CD4-positive, CD25-positive, alpha-beta regulatory T cell (primary cell): Measurements from ENCODE around the gene YWHAG. TPM values are rescaled to one million over a fixed set of nuclear protein-coding genes. Genes with fewer than 3 reads are reported as not detected.

ENCODE experiments used
- ATAC-seq, 2 donors: fragments of 150-1000 bp; cut with Tn5 transposase; one replicate each; pipeline ENCODE4 v1.10.0; 2021; ENCODE audit warnings: low read depth in 2 of 2, moderate number of reproducible peaks in 2 of 2, moderate library complexity in 1 of 2
- DNase-seq, 3 donors: peaks; one replicate each; pipeline versions ENCODE4 v3.0.0 to v3.0.0-alpha.2; 2012 to 2022; ENCODE audit warnings: mixed read lengths in 1 of 3
- H3K27ac ChIP-seq: one replicate; pipeline ENCODE4 v1.7.0; 2013; ENCODE audit warnings: mild to moderate bottlenecking, low read length; ENCODE audit not compliant: insufficient read depth, poor library complexity, severe bottlenecking
- H3K27me3 ChIP-seq: one replicate; pipeline ENCODE4 v1.7.0; 2013; ENCODE audit warnings: low read length; ENCODE audit not compliant: control insufficient read depth, insufficient read depth
- H3K36me3 ChIP-seq: one replicate; pipeline ENCODE4 v1.7.0; 2013; ENCODE audit warnings: mild to moderate bottlenecking, low read length, moderate library complexity; ENCODE audit not compliant: control insufficient read depth, insufficient read depth
- H3K4me1 ChIP-seq: 2 replicates; pipeline ENCODE4 v1.7.0; 2013; ENCODE audit warnings: mild to moderate bottlenecking, low read length; ENCODE audit not compliant: insufficient read depth, control insufficient read depth, poor library complexity, severe bottlenecking
- H3K4me3 ChIP-seq: one replicate; pipeline ENCODE4 v1.7.0; 2013; ENCODE audit warnings: low read depth, mild to moderate bottlenecking, low read length, moderate library complexity
- H3K9me3 ChIP-seq, 2 experiments: 1 replicate in 1 of 2; 2 replicates in 1 of 2; pipeline ENCODE4 v1.7.0; 2013; ENCODE audit warnings: low read length in 2 of 2, mild to moderate bottlenecking in 1 of 2, moderate library complexity in 1 of 2; ENCODE audit not compliant: control insufficient read depth in 2 of 2
- H3K27ac Mint-ChIP-seq, 3 donors: one replicate each; pipeline ENCODE4 v1.8.0; 2020 to 2022; ENCODE audit warnings: mild to moderate bottlenecking in 3 of 3, mixed read lengths in 3 of 3, moderate library complexity in 2 of 3
- H3K27me3 Mint-ChIP-seq: one replicate; pipeline ENCODE4 v1.8.0; 2022; ENCODE audit warnings: mild to moderate bottlenecking, mixed read lengths
- H3K36me3 Mint-ChIP-seq: one replicate; pipeline ENCODE4 v1.8.0; 2020; ENCODE audit warnings: mixed read lengths
- H3K4me1 Mint-ChIP-seq, 4 donors: one replicate each; pipeline ENCODE4 v1.8.0; 2020 to 2022; ENCODE audit warnings: mixed read lengths in 4 of 4, mild to moderate bottlenecking in 1 of 4
- H3K4me3 Mint-ChIP-seq, 4 donors: one replicate each; pipeline ENCODE4 v1.8.0; 2020 to 2022; ENCODE audit warnings: mild to moderate bottlenecking in 4 of 4, mixed read lengths in 4 of 4, moderate library complexity in 3 of 4
- H3K9me3 Mint-ChIP-seq, 7 donors: one replicate each; pipeline ENCODE4 v1.8.0; 2020 to 2022; ENCODE audit warnings: mixed read lengths in 7 of 7, mild to moderate bottlenecking in 3 of 7, moderate library complexity in 2 of 7
- polyA plus RNA-seq, 4 donors: library from polyadenylated mRNA; unstranded; fragments of 300-500 nt; fragmentation: Illumina TruSeq; gene quantifications; one replicate each; pipeline ENCODE4 v1.2.3, GENCODE V29; 2021
- total RNA-seq: library from RNA; stranded (reverse); gene quantifications from one replicate; pipeline ENCODE4 v1.2.3, GENCODE V29; 2022

Gene YWHAG
- total and polyA plus RNA-seq, 5 donors from 2014 or later: 1.7 to 36.6 (median 2.2) TPM

- H3K27me3 Mint-ChIP-seq: peaks cover 58% of the 10 kb centered on the region
- peak overlapping the region in 1 of 3 donors; percentile 94 for H3K27ac Mint-ChIP-seq
- ATAC-seq (peak; percentile 40 to 45), DNase-seq (no peak)
- H3K9me3 ChIP-seq: no peaks in the 10 kb centered on the region
- peaks cover 0 to 16% (median 8%) of the 10 kb centered on the region in 4 donors for H3K4me1 Mint-ChIP-seq
- H3K27ac ChIP-seq: no peak overlapping the region
- H3K9me3 Mint-ChIP-seq: peaks cover 0 to 1% (median 0%) of the 10 kb centered on the region in 7 donors
- no peaks in the 10 kb centered on the region for H3K36me3 Mint-ChIP-seq
- no peak overlapping the region for H3K4me3 ChIP-seq
- H3K4me3 Mint-ChIP-seq: peak overlapping the region in 3 of 4 donors; percentile 70 to 89 (median 73)
- H3K36me3 ChIP-seq: no peaks in the 10 kb centered on the region
- H3K4me1 ChIP-seq: peaks cover 22% of the 10 kb centered on the region
- peaks cover 12% of the 10 kb centered on the region for H3K27me3 ChIP-seq
Measured at GRCh38 chr7:76281006-76281705, 77.6 kb downstream of the YWHAG start.

- H3K4me1 ChIP-seq: peaks cover 22% of the 10 kb centered on the region
- Mint-ChIP-seq H3K4me3 (peak overlapping the region in 1 of 4 donors; percentile 68), H3K36me3 (no peaks in the 10 kb centered on the region), H3K27me3 (peaks cover 60% of the 10 kb centered on the region), H3K9me3 (peaks cover 0 to 1% (median 0%) of the 10 kb centered on the region in 7 donors), H3K4me1 (peaks cover 0 to 16% (median 8%) of the 10 kb centered on the region in 4 donors), H3K27ac (no peak overlapping the region)
- no peak for DNase-seq
- no peak overlapping the region for H3K4me3 ChIP-seq
- no peak overlapping the region for H3K27ac ChIP-seq
- no peaks in the 10 kb centered on the region for H3K36me3 ChIP-seq
- no peaks in the 10 kb centered on the region for H3K9me3 ChIP-seq
- peaks cover 14% of the 10 kb centered on the region for H3K27me3 ChIP-seq
- ATAC-seq: no peak
Measured at GRCh38 chr7:76280408-76280807, 78.4 kb downstream of the YWHAG start.

GRCh38 chr7:76278540-76278939 is 80.3 kb downstream of the YWHAG start:
- Mint-ChIP-seq H3K36me3 (no peaks in the 10 kb centered on the region), H3K9me3 (no peaks in the 10 kb centered on the region), H3K27me3 (peaks cover 58% of the 10 kb centered on the region), H3K27ac (no peak overlapping the region), H3K4me3 (peak overlapping the region in 2 of 4 donors; percentile 5 to 13), H3K4me1 (peaks cover 0 to 13% (median 6%) of the 10 kb centered on the region in 4 donors)
- H3K36me3 ChIP-seq: no peaks in the 10 kb centered on the region
- no peaks in the 10 kb centered on the region for H3K9me3 ChIP-seq
- ATAC-seq (no peak), DNase-seq (no peak)
- H3K4me1 ChIP-seq: peaks cover 22% of the 10 kb centered on the region
- peaks cover 10% of the 10 kb centered on the region for H3K27me3 ChIP-seq
- no peak overlapping the region for H3K4me3 ChIP-seq
- no peak overlapping the region for H3K27ac ChIP-seq

Other genes with a start within 250 kb of the YWHAG start
- gene SRRM3, start 157.1 kb downstream of the YWHAG start, total RNA-seq: not detected
- not detected for gene SRRM3, start 157.1 kb downstream of the YWHAG start, polyA plus RNA-seq
- gene HSPB1, start 56.3 kb downstream of the YWHAG start, total RNA-seq: 23.0 TPM
- 10 to 100 TPM; 48.8 to 81.2 (median 56.3) TPM for gene HSPB1, start 56.3 kb downstream of the YWHAG start, polyA plus RNA-seq
- not detected for gene SSC4D, start 50.7 kb upstream of the YWHAG start, total RNA-seq
- gene SSC4D, start 50.7 kb upstream of the YWHAG start, polyA plus RNA-seq: under 1 TPM in 2 of 4 donors, not detected in 2; 0.25 to 0.65 TPM
- gene ZP3, start 66.0 kb upstream of the YWHAG start, total RNA-seq: 2.2 TPM
- 1 to 10 TPM; 1.6 to 4.4 (median 2.9) TPM for gene ZP3, start 66.0 kb upstream of the YWHAG start, polyA plus RNA-seq
- gene DTX2, start 102.7 kb upstream of the YWHAG start, total RNA-seq: 36.0 TPM
- gene DTX2, start 102.7 kb upstream of the YWHAG start, polyA plus RNA-seq: 10 to 100 TPM; 10.7 to 16.9 (median 15.8) TPM
- gene UPK3B, start 151.6 kb upstream of the YWHAG start, total RNA-seq: 8.4 TPM
- under 1 TPM in 1 of 4 donors, not detected in 3; 0.17 TPM for gene UPK3B, start 151.6 kb upstream of the YWHAG start, polyA plus RNA-seq
- 2.9 TPM for gene SPDYE16, start 184.3 kb upstream of the YWHAG start, total RNA-seq
- under 1 TPM in 2 of 4 donors, not detected in 2; 0.06 to 0.09 TPM for gene SPDYE16, start 184.3 kb upstream of the YWHAG start, polyA plus RNA-seq